CD4-positive, alpha-beta T cell treated with Interleukin-12 subunit alpha and Interleukin-12 subunit beta, for 1 hour (primary cell): ENCODE measurements around the gene STOML2.
A peak's percentile ranks its signal among the peaks of the same experiment; 100 is the strongest.

Experiments
- DNase-seq: peaks from one replicate; pipeline ENCODE4 v3.0.0-alpha.2; 2020

Gene STOML2

DNA sequence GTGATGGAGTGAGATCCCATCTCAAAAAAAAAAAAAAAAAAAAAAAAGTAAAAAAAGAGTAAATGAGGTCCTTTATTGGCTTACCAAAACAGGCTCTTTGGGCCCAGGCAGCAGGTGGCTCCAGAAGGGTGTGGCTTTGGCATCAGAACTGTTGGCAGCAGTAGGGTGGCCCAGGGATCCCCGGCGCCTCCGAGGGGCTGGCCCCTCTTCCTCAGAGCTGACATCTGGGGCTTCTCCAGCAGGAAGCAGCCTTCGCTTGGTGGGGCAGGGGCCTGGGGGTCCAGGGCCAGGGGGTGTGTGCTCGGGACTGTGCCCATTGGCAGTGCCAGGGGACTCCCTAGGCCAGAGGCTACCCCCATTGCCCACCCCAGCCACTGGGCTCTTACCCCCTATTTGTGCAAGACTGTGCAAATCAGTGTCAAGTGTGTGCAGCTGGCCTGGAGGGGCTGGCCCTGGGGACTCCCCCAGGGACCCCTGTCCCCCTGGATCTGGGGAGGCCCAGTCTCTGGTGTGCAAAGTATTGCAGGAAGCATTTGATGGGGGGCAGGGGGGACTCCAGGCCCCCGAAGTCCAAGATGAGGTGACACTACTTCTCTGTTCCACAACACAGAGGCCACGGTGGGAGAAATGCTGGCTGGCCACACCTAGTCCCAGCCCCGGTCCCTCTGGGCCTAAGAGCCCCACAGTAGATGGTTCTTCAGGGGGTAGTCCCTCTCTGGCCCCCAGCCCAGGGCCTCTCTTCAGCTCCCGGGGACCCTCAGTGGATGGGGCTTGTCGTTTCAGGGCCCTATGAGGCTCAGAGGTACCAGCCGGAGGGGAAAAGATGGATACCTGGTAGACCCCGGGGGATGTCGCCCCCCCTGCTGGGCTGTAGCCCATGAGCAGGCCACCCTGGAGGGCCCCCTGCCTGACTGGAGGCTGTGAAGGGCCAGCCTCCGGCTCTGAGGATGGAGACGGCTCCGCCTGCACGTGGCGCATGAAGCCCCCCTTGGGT lies 4.7 kb upstream of the STOML2 start:
- no peak for DNase-seq

DNA sequence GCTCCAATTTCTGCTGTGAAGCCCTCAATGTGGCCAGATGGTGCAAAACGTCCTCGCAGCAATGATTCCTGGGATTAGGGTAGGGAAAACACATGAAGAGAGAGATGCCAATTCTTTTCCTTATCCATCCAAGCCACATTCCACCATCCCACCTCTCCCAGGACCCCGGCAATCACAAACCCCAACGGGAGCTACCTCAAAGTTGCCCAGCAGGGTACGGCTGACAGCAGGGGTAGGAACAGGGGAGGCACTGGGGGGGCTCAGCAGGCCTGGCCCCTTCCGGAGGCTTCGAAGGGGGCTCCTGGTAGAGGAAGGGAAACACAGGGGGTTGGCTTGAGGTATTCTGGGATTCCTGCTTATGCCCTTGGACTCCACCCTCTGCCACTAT lies 3.4 kb upstream of the STOML2 start:
- no peak for DNase-seq

- no peak for DNase-seq
These were observed 2.8 kb upstream of the STOML2 start for GRCh38 chr9:35105571-35106342.

DNA sequence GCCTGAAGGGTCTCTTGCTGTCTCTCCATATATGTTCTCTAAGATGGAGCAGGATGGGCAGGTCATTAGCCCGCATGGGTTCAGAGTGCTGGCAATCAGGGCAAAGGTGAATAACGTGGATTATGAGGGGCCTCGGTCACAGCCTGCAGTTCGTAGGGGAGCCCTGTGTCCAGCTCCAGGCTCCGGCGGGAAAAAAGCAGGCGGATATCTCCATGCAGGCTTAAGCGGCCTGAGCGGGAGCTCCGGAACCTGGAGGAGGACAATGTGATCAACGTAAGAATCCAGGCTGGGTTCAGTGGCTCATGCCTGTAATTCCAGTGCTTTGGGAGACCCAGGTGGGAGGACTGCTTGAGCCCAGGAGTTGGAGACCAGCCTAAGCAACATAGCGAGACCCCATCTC lies 2.2 kb upstream of the STOML2 start:
- no peak for DNase-seq

DNA sequence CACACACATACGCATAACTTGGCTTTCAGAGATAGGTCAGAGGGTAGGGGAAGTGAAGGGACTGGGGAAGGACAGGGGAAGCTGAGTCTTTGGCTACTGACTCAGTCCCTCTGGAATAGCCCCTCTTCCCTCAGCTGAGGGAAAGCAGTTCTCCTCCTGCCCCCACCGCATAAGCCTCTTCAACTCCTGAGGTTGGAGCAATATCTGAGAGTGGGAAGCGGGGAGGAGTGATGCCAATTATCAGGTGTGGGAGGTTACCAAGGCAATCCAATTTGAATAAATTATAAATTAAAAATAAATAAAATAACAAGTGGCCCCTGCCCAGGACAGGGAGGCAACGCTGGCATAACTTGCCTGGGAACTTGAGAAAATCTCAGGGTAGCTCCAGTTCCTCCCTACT lies 1.7 kb upstream of the STOML2 start:
- DNase-seq: no peak

DNA sequence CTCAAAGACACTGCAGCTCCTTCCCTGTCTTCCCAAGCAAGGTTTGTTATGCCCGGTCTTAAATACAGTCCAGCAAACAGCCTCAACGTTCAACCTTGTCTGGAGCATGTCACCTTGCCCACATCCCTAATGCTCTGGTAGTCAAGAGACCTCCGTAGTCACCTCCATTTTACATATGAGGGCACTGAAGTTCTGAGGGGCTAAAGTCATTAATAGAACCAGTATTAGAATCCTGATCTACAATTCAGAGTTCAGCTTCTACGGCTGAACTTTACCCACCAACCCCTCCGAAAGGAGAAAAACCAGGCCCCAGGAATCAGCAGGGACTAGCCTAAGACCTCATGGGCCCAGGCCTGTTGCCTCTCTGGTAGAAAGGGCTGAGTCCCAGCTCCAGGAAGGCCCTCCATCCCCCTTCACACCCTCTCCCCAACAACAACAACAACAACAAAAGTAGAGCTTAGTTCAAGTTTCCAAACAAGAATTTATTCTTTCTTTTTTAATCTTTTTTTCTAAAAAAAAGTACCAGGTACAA lies 795 bp upstream of the STOML2 start:
- no peak for DNase-seq

GRCh38 chr9:35102465-35102768 lies 514 bp downstream of the STOML2 start:
- no peak for DNase-seq

- no peak for DNase-seq
These were observed 5.4 kb downstream of the STOML2 start for GRCh38 chr9:35097573-35097972.

GRCh38 chr9:35096035-35096849 lies 6.7 kb downstream of the STOML2 start, which contains the start of gene PIGO:
PIGO (minus strand) TSS chr9:35096591; CDS start chr9:35095565, 1,026 bp downstream.
- peak; percentile 91 for DNase-seq

DNA sequence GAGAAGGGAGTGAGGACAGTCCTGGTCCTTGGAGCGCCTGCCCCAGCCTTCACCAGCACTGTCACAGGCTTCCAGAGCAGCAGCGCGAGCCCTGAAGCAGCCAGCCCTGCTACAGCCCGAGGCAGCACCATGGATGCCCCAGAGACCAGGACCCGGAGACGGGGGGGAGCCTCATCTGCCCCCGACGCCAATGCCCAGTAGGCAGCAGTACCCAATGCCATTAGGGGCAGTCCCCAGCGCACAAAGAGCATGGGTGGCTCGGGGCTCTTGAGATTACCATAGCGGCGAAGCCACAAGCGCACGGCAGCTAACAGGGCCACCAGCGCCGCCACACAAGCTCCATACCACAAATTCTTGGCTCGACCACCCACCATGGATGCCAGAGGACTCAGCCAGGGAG lies 11.4 kb downstream of the STOML2 start:
- DNase-seq: no peak

GRCh38 chr9:35089434-35089833 lies 13.5 kb downstream of the STOML2 start:
- DNase-seq: no peak

- no peak for DNase-seq
These were observed 17.9 kb downstream of the STOML2 start for GRCh38 chr9:35085078-35085477.

DNA sequence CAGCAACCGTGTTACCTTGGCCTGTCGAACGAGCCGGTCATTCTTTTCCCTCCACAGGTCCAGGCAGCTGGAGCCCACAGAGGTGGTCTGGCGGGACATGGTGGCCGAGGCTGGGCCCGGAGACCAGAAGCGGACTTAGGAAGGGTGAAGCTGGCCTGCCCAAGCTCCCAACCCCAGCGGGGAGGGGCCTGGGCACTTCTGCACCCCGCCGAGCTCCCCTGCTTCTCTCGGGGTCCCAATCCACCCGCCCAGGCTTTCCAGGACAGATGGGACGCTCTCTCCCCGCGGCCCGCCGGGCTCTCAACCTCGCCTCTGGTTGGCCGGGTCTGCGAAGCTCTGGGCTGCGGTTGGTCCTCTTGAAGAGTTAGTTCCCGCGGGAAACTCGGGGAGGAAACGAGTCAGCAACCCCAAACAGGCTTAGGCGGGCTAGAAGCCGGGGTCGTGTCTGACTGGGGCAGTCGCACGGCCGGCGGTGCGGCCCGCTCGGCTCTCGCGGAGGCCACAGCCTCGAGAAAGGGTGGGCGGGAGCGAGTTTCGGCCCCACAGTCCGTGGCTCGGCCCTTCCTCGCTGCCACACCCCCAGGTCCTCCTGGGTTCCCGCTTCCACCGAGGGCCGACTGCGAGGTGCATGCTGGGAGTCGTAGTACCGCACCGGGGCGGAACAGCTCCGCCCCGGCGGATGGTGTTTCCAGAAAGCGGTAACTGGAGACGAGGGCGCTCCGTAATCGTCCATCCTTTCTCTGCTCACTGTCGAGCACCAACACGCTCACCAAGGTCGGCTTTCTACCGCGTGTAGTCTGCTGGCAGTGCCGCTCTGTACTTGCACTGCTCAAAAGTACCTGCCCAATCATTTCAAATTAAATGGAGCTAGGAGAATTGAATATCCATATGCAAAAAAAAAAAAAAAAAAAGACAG lies 23.2 kb downstream of the STOML2 start, which contains the start of gene FANCG:
Gene FANCG, minus strand, starts transcription at position 517 of the 916 bp plus-strand sequence. Its CDS starts 418 bp downstream, at position 99.
- DNase-seq: peak; percentile 84

GRCh38 chr9:35079041-35079425 lies 23.9 kb downstream of the STOML2 start:
- no peak for DNase-seq

GRCh38 chr9:35078066-35078465 lies 24.9 kb downstream of the STOML2 start:
- no peak for DNase-seq

- no peak for DNase-seq
These were observed 26.1 kb downstream of the STOML2 start for GRCh38 chr9:35076848-35077247.

- no peak for DNase-seq
These were observed 27.6 kb downstream of the STOML2 start for GRCh38 chr9:35075358-35075757.

GRCh38 chr9:35074791-35075190 lies 28.1 kb downstream of the STOML2 start:
- DNase-seq: no peak

DNA sequence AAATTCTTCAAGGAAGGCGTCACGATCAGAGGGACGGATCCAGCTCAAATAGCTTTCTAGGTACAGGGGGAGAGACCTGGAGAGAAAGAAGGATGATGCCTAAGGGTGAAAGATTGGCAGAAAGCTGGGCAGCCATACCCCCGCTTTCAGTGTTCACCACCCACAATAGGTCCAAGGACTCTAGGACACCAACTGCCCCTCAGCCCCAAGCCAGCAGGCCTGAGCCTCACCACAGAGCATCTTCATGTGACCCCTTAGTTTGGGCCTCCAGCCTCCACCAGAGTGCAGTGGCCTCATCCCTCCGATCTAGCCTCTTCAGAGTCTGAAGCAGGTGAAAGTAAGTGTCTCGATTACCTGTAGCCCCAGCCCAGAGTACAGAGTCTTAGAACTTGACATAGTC lies 28.8 kb downstream of the STOML2 start:
- no peak for DNase-seq

DNA sequence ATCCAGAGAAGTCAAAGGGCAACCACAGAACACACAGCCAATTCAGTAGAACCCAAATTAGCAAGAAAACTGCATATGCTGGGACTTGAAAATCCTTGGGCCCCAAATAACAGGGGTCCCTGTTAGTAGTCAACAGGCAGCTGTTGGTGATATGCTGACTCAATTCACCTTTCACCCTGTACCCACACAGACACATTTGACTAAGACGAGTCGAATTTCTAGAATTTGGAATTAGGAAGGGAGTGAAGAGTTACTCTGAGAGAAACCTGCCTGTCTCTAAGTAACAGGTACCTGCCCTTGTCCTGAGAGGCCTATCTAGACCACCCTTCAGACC lies 29.7 kb downstream of the STOML2 start:
- no peak for DNase-seq

- peak; percentile 99 for DNase-seq
These were observed 30.3 kb downstream of the STOML2 start, which contains the start of gene VCP for GRCh38 chr9:35072461-35073278. VCP (minus strand) TSS chr9:35072625; CDS start chr9:35072353, 272 bp downstream.
